GM12891 (cell line): Measurements from ENCODE around the gene AP2A2.

Experiments used
- POLR2AphosphoS5 ChIP-seq: IDR thresholded peaks from 2 replicates; pipeline ENCODE4 v1.6.1; 2011; ENCODE audit warnings: low read depth, low read length, control low read depth
- SPI1 ChIP-seq: IDR thresholded peaks from 2 replicates; pipeline ENCODE4 v1.6.1; 2011; ENCODE audit warnings: low read depth, low read length, control low read depth
- TAF1 ChIP-seq: IDR thresholded peaks from 2 replicates; pipeline ENCODE4 v1.6.1; 2011; ENCODE audit warnings: low read depth, low read length, control low read depth

DNA sequence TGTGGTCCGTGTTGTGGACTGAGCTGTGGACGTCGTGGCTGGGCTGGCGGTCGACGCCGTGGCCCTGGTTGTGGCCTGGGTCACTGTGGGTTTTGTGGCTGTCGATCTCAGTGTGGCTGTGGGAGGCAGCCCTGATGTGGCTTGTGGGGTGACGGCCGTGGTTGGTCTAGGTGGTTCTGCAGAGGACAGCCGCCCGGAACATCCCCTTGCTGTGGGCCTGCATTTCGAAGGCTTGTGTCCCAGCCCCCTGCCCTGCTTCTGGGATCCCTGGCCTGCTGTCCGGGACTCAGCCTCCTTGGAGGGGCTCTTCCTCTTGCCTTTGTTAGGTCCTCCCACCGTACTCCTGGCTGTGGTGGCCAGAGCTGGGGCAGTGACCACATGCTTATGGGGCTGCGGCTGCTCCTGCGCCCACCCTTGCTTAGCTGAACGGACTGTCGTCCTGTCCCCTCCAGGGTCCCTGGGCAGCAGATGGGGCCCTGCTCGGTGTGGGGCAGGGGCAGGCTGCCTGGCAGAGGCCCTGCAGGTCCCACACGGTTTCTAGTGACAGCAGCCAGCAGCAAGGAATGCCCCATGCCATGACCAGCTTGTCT, 93.7 kb downstream of the AP2A2 start:
- TF ChIP-seq POLR2AphosphoS5 (no peak), SPI1 (no peak), TAF1 (no peak)
